Activated CD8-positive, alpha-beta T cell treated with anti-CD3 and anti-CD28 coated beads, Interleukin-2, amount 10 ng/mL, durations not matched to agents 7 days and 5 days (primary cell): ENCODE measurements around the gene CREBBP. TPM values are rescaled to one million over a fixed set of nuclear protein-coding genes. Genes with fewer than 3 reads are reported as not detected.

Source experiments
- ATAC-seq: fragments of 150-1000 bp; cut with Tn5 transposase; one replicate; pipeline ENCODE4 v1.10.0; 2021; ENCODE audit warnings: moderate library complexity
- CTCF ChIA-PET: fragments of 350-600 bp; sonication (Branson Sonifier 250); formaldehyde crosslinking; loops from one replicate; lab custom pipeline; 2021; ENCODE audit warnings: antibody characterized with exemption; lab: Charles Lee
- POLR2A ChIA-PET: fragments of 350-600 bp; sonication (Branson Sonifier 250); formaldehyde crosslinking; loops from one replicate; lab custom pipeline; 2021; ENCODE audit warnings: antibody characterized with exemption; lab: Charles Lee
- DNase-seq: peaks from one replicate; pipeline ENCODE4 v3.0.0-alpha.2; 2020
- H3K27ac Mint-ChIP-seq: one replicate; pipeline ENCODE4 v1.8.0; 2021; ENCODE audit warnings: mild to moderate bottlenecking, mixed read lengths
- H3K27me3 Mint-ChIP-seq: one replicate; pipeline ENCODE4 v1.8.0; 2021; ENCODE audit warnings: low read depth, mixed read lengths
- H3K36me3 Mint-ChIP-seq: one replicate; pipeline ENCODE4 v1.8.0; 2021; ENCODE audit warnings: low read depth, mixed read lengths
- H3K4me1 Mint-ChIP-seq: one replicate; pipeline ENCODE4 v1.8.0; 2021; ENCODE audit warnings: low read depth, mixed read lengths
- H3K4me3 Mint-ChIP-seq: one replicate; pipeline ENCODE4 v1.8.0; 2021; ENCODE audit warnings: mild to moderate bottlenecking, mixed read lengths
- H3K9me3 Mint-ChIP-seq: one replicate; pipeline ENCODE4 v1.8.0; 2022; ENCODE audit warnings: mixed read lengths; ENCODE audit not compliant: insufficient read depth
- total RNA-seq, 2 experiments: library from RNA; stranded (reverse); gene quantifications; one replicate each; pipeline ENCODE4 v1.2.3, GENCODE V29; 2021

Gene CREBBP
- total RNA-seq, 2 experiments from 2014 or later: 51.8 to 55.8 TPM

DNA sequence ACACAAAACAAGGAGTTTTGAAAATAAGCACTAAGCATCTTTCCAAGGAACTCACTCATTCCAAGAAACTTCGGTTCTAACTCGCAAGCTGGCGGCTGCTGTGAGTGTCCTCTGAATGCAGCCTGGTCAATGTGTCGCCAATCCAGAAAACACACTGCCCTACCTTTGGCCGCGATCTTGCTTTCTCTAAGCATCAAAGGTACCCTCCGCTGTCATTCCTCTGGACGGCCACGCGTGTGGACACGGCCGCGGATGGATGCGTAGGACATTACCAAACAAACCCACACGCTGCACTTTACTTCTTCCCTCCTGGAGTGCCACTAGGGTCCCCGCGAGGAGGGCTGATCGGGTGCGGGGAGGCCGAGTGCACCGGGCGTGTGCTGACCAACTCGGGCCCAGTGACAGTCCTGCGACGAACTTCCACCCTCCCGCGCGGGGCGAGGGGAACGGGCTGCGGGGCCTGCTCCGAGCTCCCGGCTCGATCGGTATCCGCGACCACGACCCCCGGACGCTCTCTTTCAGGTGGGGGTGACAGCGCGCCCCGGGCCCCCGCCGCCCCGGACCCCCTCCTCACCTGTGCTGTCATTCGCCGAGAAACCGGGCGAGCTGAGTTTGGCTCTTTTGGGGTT, 1.1 kb downstream of the CREBBP start:
- Mint-ChIP-seq H3K27ac (peak overlapping the region; percentile 89), H3K9me3 (no peaks in the 10 kb centered on the region), H3K36me3 (peaks cover 30% of the 10 kb centered on the region), H3K4me1 (peaks cover 46% of the 10 kb centered on the region), H3K27me3 (peaks cover 4% of the 10 kb centered on the region), H3K4me3 (peak overlapping the region; percentile 89)
- ChIA-PET CTCF (interaction anchor here (0.8 to 4.0 kb wide), 7 partner anchors 11 to 375 kb away, joined by 3 to 18 read pairs (median 4); no protein-coding TSS in a partner anchor), POLR2A (interaction anchor here (0.7 to 1.1 kb wide), 3 partner anchors 85 to 190 kb away, joined by 3 read pairs; no protein-coding TSS in a partner anchor)
- peak; percentile 22 for ATAC-seq
- DNase-seq: peak; percentile 33

DNA sequence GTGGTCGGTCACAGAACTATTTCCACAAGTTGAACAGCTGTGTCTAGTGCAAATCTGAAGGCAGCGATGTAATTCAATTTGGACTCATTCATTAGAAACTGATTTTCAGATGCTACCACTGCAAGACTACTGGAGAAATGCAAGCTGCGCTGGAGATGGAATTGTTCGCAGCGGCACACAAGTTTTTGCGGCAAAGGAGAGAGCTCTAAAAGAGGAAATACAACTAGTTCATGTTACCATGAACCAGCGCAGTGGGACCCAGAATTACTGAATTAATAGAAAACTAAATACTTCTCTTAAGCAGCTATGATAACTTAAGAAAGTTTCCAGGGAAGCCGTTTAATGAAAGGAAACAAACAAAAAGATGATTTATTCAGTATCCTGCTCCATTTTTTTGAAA, 1.9 kb downstream of the CREBBP start:
- Mint-ChIP-seq H3K9me3 (no peaks in the 10 kb centered on the region), H3K27me3 (peaks cover 4% of the 10 kb centered on the region), H3K4me1 (peaks cover 49% of the 10 kb centered on the region), H3K4me3 (peak overlapping the region; percentile 89), H3K27ac (peak overlapping the region; percentile 89), H3K36me3 (peaks cover 30% of the 10 kb centered on the region)
- POLR2A ChIA-PET: interaction anchor here (0.7 to 1.1 kb wide), 2 partner anchors 42 to 84 kb away, joined by 3 to 4 read pairs; no protein-coding TSS in a partner anchor
- no peak for ATAC-seq
- no peak for DNase-seq
- CTCF ChIA-PET: interaction anchor here (0.7 to 4.0 kb wide), 10 partner anchors 11 to 375 kb away, joined by 3 to 18 read pairs (median 3); no protein-coding TSS in a partner anchor

DNA sequence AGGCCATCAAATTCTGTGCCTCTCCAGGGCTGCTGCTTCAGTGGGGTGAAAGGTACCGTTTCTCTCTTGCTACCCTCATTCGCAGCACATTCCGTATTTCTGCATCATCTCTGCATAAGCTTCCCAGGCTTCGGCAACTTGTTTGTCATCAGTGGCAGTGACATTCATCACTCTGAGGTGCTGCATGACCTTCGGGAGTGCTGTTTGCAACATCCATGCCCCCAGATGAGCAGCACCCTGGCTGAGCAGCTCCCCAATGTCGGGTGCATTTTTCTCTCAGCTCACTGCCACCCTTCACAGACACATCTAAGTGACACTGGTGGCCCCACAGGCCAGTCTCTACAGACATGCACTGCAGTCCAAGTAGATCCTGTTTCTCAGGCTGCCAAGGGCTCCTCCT, 3.8 kb downstream of the CREBBP start:
- Mint-ChIP-seq H3K27ac (no peak overlapping the region), H3K36me3 (peaks cover 30% of the 10 kb centered on the region), H3K9me3 (no peaks in the 10 kb centered on the region), H3K4me3 (no peak overlapping the region), H3K4me1 (peaks cover 54% of the 10 kb centered on the region), H3K27me3 (peaks cover 1% of the 10 kb centered on the region)
- CTCF ChIA-PET: interaction anchor here (0.8 to 4.0 kb wide), 2 partner anchors 95 to 186 kb away, joined by 3 to 18 read pairs; no protein-coding TSS in a partner anchor
- no peak for ATAC-seq
- POLR2A ChIA-PET: interaction anchor here (1.2 kb wide), 1 partner anchor 159 kb away, joined by 3 read pairs; the partner anchor contains the start of gene TRAP1
- DNase-seq: no peak

DNA sequence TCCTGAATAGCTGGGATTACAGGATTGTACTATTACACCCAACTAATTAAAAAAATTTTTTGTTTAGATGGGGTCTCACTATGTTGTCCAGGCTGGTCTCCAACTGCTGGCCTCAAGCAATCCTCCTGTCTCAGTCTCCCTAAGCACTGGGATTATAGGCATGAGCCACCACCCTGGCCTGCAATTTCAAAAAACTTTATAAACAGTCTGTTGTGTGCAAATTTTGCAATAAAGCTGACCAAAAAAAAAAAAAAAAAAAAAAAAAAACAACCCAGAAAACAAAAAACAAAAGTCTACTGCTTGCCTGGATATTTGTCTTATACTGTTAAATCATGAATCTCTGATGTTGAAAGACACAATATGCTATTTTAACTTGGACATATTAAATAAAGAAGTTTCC, 4.4 kb downstream of the CREBBP start:
- no peaks in the 10 kb centered on the region for H3K9me3 Mint-ChIP-seq
- no peak overlapping the region for H3K4me3 Mint-ChIP-seq
- H3K27me3 Mint-ChIP-seq: no peaks in the 10 kb centered on the region
- no peak overlapping the region for H3K27ac Mint-ChIP-seq
- ATAC-seq (no peak), DNase-seq (no peak)
- peaks cover 57% of the 10 kb centered on the region for H3K4me1 Mint-ChIP-seq
- peaks cover 30% of the 10 kb centered on the region for H3K36me3 Mint-ChIP-seq
- ChIA-PET POLR2A (interaction anchor here (1.2 kb wide), 1 partner anchor 159 kb away, joined by 3 read pairs; the partner anchor contains the start of gene TRAP1), CTCF (interaction anchor here (0.8 to 4.0 kb wide), 4 partner anchors 95 to 250 kb away, joined by 3 to 18 read pairs (median 4); no protein-coding TSS in a partner anchor)

DNA sequence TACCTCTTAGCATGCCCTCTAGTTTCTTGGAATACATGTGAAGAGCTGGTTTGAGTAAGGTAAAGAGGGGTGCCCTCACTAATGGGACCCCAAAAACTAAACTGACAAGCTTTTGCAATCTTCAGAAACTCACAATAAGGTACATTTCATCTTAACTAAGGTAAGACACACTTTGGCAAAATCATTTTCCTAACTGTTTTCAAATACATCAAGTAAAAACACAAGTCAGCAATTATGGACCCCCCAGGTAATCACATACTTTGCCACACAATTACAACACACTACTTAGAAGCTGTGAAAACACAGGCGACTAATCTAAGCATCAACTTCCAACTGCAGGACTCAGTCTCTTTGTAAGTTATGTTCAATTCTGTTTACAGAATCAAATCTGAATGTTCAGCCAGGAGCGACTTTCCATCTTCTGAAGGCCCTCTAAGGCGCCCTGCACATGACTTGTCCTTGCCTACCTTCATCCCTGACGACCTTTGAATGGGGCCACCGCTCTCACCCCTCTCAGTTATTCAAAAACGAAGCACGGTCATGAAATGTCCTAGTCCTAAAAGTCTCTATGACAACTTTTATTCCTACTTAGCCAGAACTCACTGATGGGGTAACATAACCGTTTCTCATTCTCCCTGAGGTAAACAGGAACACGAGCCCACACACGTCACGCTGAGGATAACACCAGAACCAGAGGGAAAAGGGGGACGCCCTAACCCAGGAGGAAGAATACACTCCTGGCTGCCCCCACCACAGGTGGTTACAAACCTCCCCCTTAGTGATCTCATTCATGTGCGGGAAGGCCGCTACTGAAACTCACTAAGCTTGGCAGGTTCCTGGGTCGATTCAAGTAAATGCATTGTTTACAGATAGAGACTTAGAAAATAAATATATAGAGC, 5.5 kb downstream of the CREBBP start:
- Mint-ChIP-seq H3K4me3 (no peak overlapping the region), H3K4me1 (peaks cover 66% of the 10 kb centered on the region), H3K27me3 (no peaks in the 10 kb centered on the region), H3K36me3 (peaks cover 30% of the 10 kb centered on the region), H3K9me3 (no peaks in the 10 kb centered on the region), H3K27ac (no peak overlapping the region)
- ATAC-seq (no peak), DNase-seq (no peak)
- POLR2A ChIA-PET: interaction anchor here (0.7 to 1.2 kb wide), 3 partner anchors 11 to 158 kb away, joined by 3 read pairs; partner anchors contain the start of gene TRAP1
- CTCF ChIA-PET: interaction anchor here (0.8 to 1.9 kb wide), 4 partner anchors 94 to 248 kb away, joined by 3 to 7 read pairs (median 4); no protein-coding TSS in a partner anchor

DNA sequence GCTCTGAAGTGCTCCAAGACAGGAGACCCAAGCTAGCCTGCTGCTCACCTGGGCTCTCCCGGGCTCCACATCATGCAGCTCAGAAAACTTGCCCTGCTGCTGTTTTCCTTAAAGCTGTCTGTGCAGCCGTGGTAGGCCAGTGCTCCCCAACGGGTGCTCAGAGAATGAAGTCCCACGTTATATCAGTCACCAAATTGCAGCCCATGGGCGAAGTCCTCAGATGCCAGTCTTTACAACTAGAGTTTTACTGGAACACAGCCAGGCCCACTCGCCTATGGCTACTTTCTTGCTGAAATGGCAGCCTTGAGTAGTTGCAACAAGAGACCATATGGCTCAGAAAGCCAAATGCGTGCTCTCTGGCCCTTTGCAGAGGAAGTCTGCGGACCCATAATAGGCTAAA, 6.3 kb downstream of the CREBBP start:
- CTCF ChIA-PET: interaction anchor here (1.8 to 1.9 kb wide), 2 partner anchors 93 to 183 kb away, joined by 5 to 7 read pairs; no protein-coding TSS in a partner anchor
- ATAC-seq: no peak

DNA sequence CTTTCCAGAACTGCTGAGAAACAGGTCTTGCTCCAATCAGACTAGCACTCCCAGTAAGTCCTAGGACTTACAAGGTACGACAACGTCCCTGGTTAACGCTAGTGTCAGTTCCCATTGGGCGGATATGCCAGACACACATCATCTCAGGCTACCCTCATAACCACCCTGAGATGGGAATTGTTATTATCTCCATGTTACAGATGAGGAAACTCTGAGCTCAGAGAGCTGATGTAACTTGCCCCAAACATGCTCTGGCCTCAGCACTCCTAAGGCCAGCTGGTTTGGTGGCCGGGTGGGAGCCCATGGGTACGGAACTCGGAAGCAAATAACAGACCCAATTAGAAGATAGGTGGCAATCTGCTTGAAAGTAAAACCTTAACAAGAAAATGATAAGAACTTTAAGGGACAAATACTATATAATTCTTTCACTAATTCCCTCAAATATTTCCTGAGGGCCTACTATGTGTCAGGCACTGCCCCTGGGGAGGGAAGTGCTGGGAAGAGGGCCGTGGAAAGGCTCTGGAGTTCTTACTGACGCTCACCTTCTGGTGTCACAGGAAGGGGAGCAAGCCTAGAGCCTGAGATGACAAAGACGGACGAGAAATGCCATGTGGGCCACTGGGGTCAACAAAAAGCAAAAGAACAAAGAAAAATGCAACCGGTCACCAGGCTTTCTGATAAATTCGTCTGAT, 6.9 kb downstream of the CREBBP start:
- Mint-ChIP-seq H3K27me3 (no peaks in the 10 kb centered on the region), H3K9me3 (no peaks in the 10 kb centered on the region), H3K4me3 (no peak overlapping the region), H3K4me1 (peaks cover 72% of the 10 kb centered on the region), H3K36me3 (peaks cover 23% of the 10 kb centered on the region), H3K27ac (no peak overlapping the region)
- DNase-seq (no peak), ATAC-seq (no peak)
- CTCF ChIA-PET: no interaction called here
- POLR2A ChIA-PET: no interaction called here

More for the DNA sequence above, 6.3 kb downstream of the CREBBP start:
- DNase-seq: no peak
- Mint-ChIP-seq H3K36me3 (peaks cover 29% of the 10 kb centered on the region), H3K9me3 (no peaks in the 10 kb centered on the region), H3K4me1 (peaks cover 72% of the 10 kb centered on the region), H3K27me3 (no peaks in the 10 kb centered on the region), H3K4me3 (no peak overlapping the region), H3K27ac (no peak overlapping the region)
- POLR2A ChIA-PET: interaction anchor here (0.7 to 0.8 kb wide), 2 partner anchors 10 to 88 kb away, joined by 3 read pairs; no protein-coding TSS in a partner anchor

DNA sequence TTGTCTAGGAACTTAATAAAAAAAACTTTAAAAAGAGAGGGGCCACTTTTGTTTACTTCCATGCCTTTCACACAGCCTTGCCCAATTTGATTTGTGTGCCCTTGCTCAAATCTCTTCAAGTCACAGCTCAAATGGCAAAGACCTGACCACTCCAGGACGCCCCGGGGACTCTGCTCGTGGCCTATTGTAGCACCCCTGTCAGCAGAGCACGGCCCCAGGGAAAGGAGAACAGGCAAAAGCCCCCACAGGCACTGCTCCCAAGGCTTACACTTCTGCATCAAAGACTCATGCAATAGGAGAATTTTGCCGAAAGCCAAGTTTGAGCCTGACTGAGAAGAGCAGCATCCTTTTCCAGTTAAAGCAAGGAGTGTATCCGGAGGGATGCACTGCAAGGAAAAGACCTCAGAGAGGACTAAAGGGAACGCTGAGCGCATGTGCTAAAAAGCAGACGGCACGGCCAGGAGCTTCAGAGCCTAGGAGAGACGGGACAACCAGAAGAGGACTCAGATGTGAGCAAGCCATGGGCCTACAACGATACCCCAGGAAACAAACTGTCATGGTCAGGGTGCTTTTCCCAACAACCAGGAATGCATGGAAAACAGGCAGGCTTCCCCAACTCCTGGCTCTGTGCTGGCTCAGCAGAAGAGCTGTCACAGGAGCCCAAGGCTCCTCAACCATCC, 8.2 kb downstream of the CREBBP start:
- ATAC-seq: no peak
- Mint-ChIP-seq H3K36me3 (peaks cover 10% of the 10 kb centered on the region), H3K27ac (no peak overlapping the region), H3K27me3 (no peaks in the 10 kb centered on the region), H3K9me3 (no peaks in the 10 kb centered on the region), H3K4me3 (no peak overlapping the region), H3K4me1 (peaks cover 63% of the 10 kb centered on the region)
- CTCF ChIA-PET: interaction anchor here (0.7 to 1.6 kb wide), 3 partner anchors 9 to 378 kb away, joined by 3 to 13 read pairs (median 3); no protein-coding TSS in a partner anchor
- POLR2A ChIA-PET: interaction anchor here (0.6 kb wide), 1 partner anchor 33 kb away, joined by 3 read pairs; no protein-coding TSS in a partner anchor
- DNase-seq: no peak

DNA sequence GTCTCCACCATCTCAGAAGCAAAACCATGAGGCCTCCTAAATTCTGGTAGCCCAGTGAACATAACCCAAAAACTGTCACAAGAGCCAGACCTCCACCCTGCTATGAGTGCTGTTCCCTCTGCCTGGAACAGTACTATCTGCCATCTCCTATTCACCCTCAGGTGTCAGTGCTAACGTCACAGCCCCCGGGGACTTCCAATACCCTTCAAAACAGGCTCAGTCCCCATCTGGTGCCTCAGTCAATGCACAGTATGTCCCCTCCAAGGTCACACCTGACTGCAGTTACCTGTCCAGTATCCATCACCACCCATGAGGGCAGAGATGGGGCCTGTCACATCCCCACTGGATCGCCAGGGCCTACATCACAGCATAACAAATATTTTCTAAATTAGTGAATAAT, 11.5 kb downstream of the CREBBP start:
- Mint-ChIP-seq H3K9me3 (no peaks in the 10 kb centered on the region), H3K4me1 (peaks cover 48% of the 10 kb centered on the region)
- CTCF ChIA-PET: interaction anchor here (0.7 to 1.0 kb wide), 2 partner anchors 88 to 385 kb away, joined by 3 to 5 read pairs; no protein-coding TSS in a partner anchor

DNA sequence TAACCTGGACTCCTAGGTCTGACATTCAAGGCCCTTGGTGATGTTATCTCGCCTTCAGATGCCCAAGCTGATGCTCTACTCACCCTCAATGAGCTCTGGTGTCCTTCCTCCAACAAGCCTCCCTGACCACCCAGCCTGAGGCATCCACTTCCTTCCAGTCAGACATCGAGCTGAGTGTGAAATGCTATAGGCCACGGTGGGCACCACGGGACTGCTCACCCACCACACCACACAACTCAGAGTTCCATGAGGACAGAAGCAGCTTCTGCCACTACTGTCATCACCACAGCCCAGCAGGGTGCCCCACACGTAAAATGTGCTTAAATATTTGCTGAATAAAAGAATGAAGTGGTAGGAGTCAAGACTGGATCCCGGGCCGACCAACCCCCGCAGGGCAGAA, 12.0 kb downstream of the CREBBP start:
- no peaks in the 10 kb centered on the region for H3K9me3 Mint-ChIP-seq
- DNase-seq (no peak), ATAC-seq (peak; percentile 38)
- H3K4me1 Mint-ChIP-seq: peaks cover 46% of the 10 kb centered on the region
- H3K27me3 Mint-ChIP-seq: no peaks in the 10 kb centered on the region
- CTCF ChIA-PET: interaction anchor here (0.7 to 1.1 kb wide), 3 partner anchors 11 to 385 kb away, joined by 3 to 5 read pairs (median 4); no protein-coding TSS in a partner anchor
- POLR2A ChIA-PET: interaction anchor here (0.6 kb wide), 1 partner anchor 92 kb away, joined by 3 read pairs; no protein-coding TSS in a partner anchor
- H3K4me3 Mint-ChIP-seq: no peak overlapping the region
- H3K36me3 Mint-ChIP-seq: peaks cover 3% of the 10 kb centered on the region
- no peak overlapping the region for H3K27ac Mint-ChIP-seq

More for the DNA sequence above, 11.5 kb downstream of the CREBBP start:
- POLR2A ChIA-PET: interaction anchor here (0.6 kb wide), 1 partner anchor 92 kb away, joined by 3 read pairs; no protein-coding TSS in a partner anchor
- Mint-ChIP-seq H3K4me3 (no peak overlapping the region), H3K36me3 (peaks cover 3% of the 10 kb centered on the region), H3K27ac (no peak overlapping the region), H3K27me3 (no peaks in the 10 kb centered on the region)
- ATAC-seq (peak; percentile 10), DNase-seq (no peak)
